ENCODE results near the gene HOTAIR.

- TF ChIP-seq, protein P1, sequence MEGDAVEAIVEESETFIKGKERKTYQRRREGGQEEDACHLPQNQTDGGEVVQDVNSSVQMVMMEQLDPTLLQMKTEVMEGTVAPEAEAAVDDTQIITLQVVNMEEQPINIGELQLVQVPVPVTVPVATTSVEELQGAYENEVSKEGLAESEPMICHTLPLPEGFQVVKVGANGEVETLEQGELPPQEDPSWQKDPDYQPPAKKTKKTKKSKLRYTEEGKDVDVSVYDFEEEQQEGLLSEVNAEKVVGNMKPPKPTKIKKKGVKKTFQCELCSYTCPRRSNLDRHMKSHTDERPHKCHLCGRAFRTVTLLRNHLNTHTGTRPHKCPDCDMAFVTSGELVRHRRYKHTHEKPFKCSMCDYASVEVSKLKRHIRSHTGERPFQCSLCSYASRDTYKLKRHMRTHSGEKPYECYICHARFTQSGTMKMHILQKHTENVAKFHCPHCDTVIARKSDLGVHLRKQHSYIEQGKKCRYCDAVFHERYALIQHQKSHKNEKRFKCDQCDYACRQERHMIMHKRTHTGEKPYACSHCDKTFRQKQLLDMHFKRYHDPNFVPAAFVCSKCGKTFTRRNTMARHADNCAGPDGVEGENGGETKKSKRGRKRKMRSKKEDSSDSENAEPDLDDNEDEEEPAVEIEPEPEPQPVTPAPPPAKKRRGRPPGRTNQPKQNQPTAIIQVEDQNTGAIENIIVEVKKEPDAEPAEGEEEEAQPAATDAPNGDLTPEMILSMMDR (IDR thresholded peaks at IDR 0.05): no peak
- TF ChIP-seq EZH2 (IDR thresholded peaks at IDR 0.05): no peak
These were observed 21.8 kb upstream of the HOTAIR start for GRCh38 chr12:53996240-53997203.

All from neural progenitor cell (in vitro differentiated cells).